ENCODE data around the gene MRPL2. TPM values are rescaled to one million over a fixed set of nuclear protein-coding genes. Genes with fewer than 3 reads are reported as not detected.
A peak's percentile ranks its signal among the peaks of the same experiment; 100 is the strongest.

Gene MRPL2
- total RNA-seq, 3 donors from 2014 or later, result 17.9 to 32.1 (median 29.1) TPM

DNA sequence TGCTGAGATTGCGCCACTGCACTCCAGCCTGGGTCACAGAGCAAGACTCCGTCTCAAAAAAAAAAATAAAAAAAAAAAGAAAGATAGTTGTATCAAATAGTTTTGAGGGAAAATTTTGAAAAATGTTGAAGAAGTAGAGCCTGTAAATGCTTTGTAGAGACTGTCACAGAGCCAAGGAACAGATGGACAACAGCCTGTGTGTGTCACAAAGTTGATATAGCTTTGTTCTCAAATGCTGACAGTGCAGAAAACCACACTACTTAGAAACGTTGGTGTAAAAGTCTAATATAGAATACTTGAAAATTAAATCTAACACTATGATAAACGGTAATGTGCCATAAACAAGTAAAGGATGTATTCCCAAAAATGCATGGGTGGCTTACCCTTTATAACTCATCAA is 42.3 kb upstream of the MRPL2 start:
- no peaks in the 10 kb centered on the region for H3K9me3 ChIP-seq
- H3K36me3 ChIP-seq, result no peaks in the 10 kb centered on the region
- DNase-seq (ENCODE audit: low spot score in 2 of 2), result no peak
- peaks cover 5 to 20% of the 10 kb centered on the region in 2 donors for H3K4me1 ChIP-seq
- TF ChIP-seq, protein P1, sequence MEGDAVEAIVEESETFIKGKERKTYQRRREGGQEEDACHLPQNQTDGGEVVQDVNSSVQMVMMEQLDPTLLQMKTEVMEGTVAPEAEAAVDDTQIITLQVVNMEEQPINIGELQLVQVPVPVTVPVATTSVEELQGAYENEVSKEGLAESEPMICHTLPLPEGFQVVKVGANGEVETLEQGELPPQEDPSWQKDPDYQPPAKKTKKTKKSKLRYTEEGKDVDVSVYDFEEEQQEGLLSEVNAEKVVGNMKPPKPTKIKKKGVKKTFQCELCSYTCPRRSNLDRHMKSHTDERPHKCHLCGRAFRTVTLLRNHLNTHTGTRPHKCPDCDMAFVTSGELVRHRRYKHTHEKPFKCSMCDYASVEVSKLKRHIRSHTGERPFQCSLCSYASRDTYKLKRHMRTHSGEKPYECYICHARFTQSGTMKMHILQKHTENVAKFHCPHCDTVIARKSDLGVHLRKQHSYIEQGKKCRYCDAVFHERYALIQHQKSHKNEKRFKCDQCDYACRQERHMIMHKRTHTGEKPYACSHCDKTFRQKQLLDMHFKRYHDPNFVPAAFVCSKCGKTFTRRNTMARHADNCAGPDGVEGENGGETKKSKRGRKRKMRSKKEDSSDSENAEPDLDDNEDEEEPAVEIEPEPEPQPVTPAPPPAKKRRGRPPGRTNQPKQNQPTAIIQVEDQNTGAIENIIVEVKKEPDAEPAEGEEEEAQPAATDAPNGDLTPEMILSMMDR (IDR thresholded peaks at IDR 0.05), result no peak
- no peak for TF ChIP-seq POLR2A (IDR thresholded peaks at IDR 0.05)
- no peak for TF ChIP-seq POLR2AphosphoS5 (IDR thresholded peaks at IDR 0.05)
- no peak overlapping the region for H3K27ac ChIP-seq
- intact Hi-C loops (cut with DNase I; ENCODE audit: low total_unique reads), result no loop called here
- no peaks in the 10 kb centered on the region for H3K27me3 ChIP-seq
- H3K4me3 ChIP-seq, result no peak overlapping the region

DNA sequence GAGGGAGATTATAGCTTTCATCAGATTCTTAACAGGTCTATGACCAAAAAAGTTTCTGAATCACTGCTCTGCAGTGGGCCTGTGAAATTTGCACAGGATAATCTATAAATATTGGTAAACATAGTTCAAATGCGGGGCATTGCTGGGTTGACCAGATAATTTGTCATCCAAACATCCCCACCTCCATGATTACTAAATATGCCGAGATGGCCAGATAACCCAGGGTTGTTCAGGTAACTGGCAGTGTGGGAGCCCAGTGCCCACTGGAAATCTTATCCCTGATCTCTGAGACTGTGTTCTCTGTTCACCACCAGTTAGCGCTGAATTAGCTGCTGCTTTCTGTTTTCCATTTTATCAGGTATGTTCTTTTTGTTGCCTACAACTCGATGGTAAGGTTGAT is 38.3 kb upstream of the MRPL2 start:
- Histone ChIP-seq H3K9me3 (no peaks in the 10 kb centered on the region), H3K36me3 (no peaks in the 10 kb centered on the region), H3K27ac (peak overlapping the region; percentile 86 to 92), H3K4me3 (no peak overlapping the region), H3K27me3 (no peaks in the 10 kb centered on the region), H3K4me1 (peaks cover 7 to 31% of the 10 kb centered on the region in 2 donors)
- no peak for DNase-seq (ENCODE audit: low spot score in 2 of 2)
- intact Hi-C loops (cut with DNase I; ENCODE audit: low total_unique reads), result no loop called here
- TF ChIP-seq, protein P1 (IDR thresholded peaks at IDR 0.05), result no peak
- no peak for TF ChIP-seq POLR2A (IDR thresholded peaks at IDR 0.05)

DNA sequence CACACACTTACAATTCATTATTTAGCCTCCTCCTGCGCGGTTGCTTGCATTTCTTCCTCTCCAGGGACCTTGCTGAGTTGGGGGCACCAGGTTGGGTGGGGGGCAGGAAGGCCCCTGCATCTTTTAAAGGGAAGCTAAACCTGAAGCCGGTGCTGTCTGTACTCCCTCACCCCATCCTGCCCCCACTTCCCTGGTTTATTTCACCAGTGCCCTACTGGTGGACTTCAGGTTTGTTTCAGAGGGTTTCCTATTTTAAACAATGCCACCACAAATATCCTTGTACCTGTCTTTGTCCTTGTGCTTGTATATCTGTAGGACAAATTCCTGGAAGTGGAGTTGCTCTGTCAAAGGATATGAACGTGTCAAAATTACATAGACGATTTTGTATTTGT is 37.9 kb upstream of the MRPL2 start:
- Histone ChIP-seq H3K4me1 (peaks cover 7 to 31% of the 10 kb centered on the region in 2 donors), H3K36me3 (no peaks in the 10 kb centered on the region), H3K4me3 (peak overlapping the region in 1 of 3 donors; percentile 44), H3K27ac (peak overlapping the region; percentile 86 to 92), H3K27me3 (no peaks in the 10 kb centered on the region), H3K9me3 (no peaks in the 10 kb centered on the region)
- DNase-seq (ENCODE audit: low spot score in 2 of 2), result no peak
- intact Hi-C loops (cut with DNase I; ENCODE audit: low total_unique reads), result no loop called here
- TF ChIP-seq, protein P1 (IDR thresholded peaks at IDR 0.05), result peak in 1 of 3 donors; percentile 8
- TF ChIP-seq POLR2A (IDR thresholded peaks at IDR 0.05), result no peak

DNA sequence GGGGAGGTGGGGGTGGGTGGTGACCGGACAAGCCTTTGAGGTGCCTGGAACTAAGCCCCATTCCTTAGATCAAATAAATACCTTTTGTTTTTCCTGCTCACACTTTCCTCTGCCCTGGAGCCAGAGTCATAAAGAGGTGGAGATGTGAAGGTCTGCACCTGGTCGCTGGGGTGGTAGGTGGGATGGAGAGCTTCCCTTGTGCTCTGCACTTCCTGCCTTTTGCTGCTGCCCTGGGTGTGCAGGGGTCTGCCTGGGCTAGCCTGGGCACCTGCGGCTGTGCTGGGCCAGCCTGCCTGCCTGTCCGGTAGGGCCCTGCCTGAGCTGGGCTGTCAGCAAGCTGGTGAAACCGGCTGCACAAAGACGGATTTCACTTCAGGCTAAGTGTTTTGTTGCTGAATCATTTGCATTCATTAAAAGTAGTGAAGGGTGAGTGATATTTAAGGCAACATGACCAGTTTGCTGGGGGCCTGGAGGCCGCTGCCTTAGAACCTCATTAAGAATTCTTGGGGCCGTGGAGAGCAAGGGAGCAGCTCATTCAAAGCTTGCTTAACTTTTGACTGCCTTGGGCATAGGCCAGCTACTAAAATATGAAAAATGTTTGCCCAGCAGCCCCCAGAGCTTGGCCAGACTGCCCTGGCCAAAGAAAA is 37.3 kb upstream of the MRPL2 start:
- intact Hi-C loops (cut with DNase I; ENCODE audit: low total_unique reads), result no loop called here
- H3K27ac ChIP-seq, result peak overlapping the region; percentile 86 to 92
- no peaks in the 10 kb centered on the region for H3K27me3 ChIP-seq
- peak; percentile 63 to 65 for DNase-seq (ENCODE audit: low spot score in 2 of 2)
- TF ChIP-seq, protein P1 (IDR thresholded peaks at IDR 0.05), result no peak
- TF ChIP-seq POLR2AphosphoS5 (IDR thresholded peaks at IDR 0.05), result peak in 2 of 3 donors; percentile 15 to 43
- TF ChIP-seq POLR2A (IDR thresholded peaks at IDR 0.05), result no peak
- H3K36me3 ChIP-seq, result no peaks in the 10 kb centered on the region
- H3K4me3 ChIP-seq, result peak overlapping the region in 1 of 3 donors; percentile 44
- H3K9me3 ChIP-seq, result no peaks in the 10 kb centered on the region
- H3K4me1 ChIP-seq, result peaks cover 7 to 31% of the 10 kb centered on the region in 2 donors

DNA sequence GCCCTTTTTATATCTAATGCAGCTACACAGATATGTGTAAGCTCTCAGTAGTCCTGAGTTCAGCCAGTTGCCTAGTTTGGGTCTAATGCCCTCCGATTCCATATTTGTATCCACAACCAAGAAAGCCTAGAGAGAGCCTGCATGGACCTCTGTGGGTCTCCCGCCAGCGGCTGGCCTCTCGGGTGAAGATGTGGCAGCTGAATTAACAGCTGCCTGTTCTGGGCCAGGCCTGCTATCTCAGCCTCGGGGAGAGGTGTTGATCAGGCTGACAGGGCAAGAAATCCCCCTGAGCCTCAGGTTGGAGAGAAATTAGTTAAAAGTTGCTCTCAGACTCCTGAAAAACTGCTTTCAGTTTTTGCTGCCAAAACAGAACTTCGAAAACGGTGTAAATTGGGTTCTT is 36.7 kb upstream of the MRPL2 start:
- no peaks in the 10 kb centered on the region for H3K27me3 ChIP-seq
- no peaks in the 10 kb centered on the region for H3K9me3 ChIP-seq
- H3K4me1 ChIP-seq, result peaks cover 7 to 31% of the 10 kb centered on the region in 2 donors
- TF ChIP-seq POLR2A (IDR thresholded peaks at IDR 0.05), result no peak
- TF ChIP-seq POLR2AphosphoS5 (IDR thresholded peaks at IDR 0.05), result no peak
- TF ChIP-seq, protein P1 (IDR thresholded peaks at IDR 0.05), result no peak
- intact Hi-C loops (cut with DNase I; ENCODE audit: low total_unique reads), result no loop called here
- H3K27ac ChIP-seq, result peak overlapping the region; percentile 86 to 92
- peak overlapping the region in 1 of 3 donors; percentile 44 for H3K4me3 ChIP-seq
- no peak for DNase-seq (ENCODE audit: low spot score in 2 of 2)
- no peaks in the 10 kb centered on the region for H3K36me3 ChIP-seq

All from breast epithelium (tissue), 4 donors.